GM12873 (cell line): ENCODE measurements around the gene TMEM229A.

Experiments
- CTCF ChIP-seq: IDR thresholded peaks from 2 replicates; pipeline ENCODE4 v1.5.1; 2012; ENCODE audit warnings: low read depth, mild to moderate bottlenecking, moderate library complexity, low read length, control low read depth; ENCODE audit not compliant: insufficient read depth; ENCODE audit errors: missing control alignments

Gene TMEM229A

GRCh38 chr7:124042826-124043225, 10.0 kb upstream of the TMEM229A start:
- TF ChIP-seq CTCF = no peak

- no peak for TF ChIP-seq CTCF
These were observed 8.6 kb upstream of the TMEM229A start for GRCh38 chr7:124041439-124041838.

GRCh38 chr7:124035706-124036105, 2.8 kb upstream of the TMEM229A start:
- TF ChIP-seq CTCF = no peak

GRCh38 chr7:124034754-124035100, 1.9 kb upstream of the TMEM229A start:
- TF ChIP-seq CTCF = no peak

- TF ChIP-seq CTCF = no peak
These were observed 1.2 kb upstream of the TMEM229A start for GRCh38 chr7:124033807-124034753.

- no peak for TF ChIP-seq CTCF
These were observed 384 bp upstream of the TMEM229A start for GRCh38 chr7:124033095-124033806.

- TF ChIP-seq CTCF = no peak
These were observed 948 bp downstream of the TMEM229A start for GRCh38 chr7:124031919-124032318.
